Measurements from ENCODE around the gene GRAMD1B. TPM values are rescaled to one million over a fixed set of nuclear protein-coding genes. Genes with fewer than 3 reads are reported as not detected.

Gene GRAMD1B
- total RNA-seq, 1 donor from 2014 or later = 17.6 TPM

DNA sequence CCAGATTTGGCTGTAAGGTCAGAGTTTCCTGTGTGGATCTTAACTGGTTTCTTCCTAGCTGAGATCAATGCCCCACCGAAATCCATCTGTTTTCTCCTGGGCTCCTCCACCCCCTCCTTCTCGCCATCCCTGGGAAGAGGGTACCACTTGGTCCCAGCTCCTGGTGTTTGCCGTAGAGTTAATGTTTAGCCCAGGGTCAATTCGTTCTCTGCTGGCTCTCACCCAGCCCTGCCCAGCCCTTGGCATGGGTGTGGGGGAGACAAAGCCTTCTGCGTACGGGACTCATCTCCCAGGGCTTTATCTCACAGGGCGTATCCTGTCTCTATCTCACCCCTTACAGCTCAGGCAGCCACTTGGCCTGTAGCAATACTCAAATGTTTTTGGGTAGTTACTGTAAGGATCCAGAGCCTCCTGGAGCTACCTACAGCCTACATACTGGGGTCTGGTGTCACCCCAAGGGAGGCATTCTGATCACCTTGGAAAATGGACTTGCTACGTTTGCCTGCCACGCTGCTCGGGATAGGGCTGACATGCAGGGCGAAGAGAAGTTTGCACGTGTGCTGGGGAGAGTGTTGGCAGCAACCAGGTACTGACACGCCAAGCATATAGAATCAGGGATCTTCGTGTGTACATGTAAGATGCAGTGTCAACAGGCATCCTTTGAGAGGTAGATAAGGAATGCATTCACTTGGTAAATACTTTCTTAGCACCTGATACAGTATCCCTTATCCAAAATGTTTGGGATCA lies 158.2 kb downstream of the GRAMD1B start:
- DNase-seq (ENCODE audit: missing footprints) = no peak
- no peak for ATAC-seq
- intact Hi-C loops (cut with DNase I) = no loop called here

DNA sequence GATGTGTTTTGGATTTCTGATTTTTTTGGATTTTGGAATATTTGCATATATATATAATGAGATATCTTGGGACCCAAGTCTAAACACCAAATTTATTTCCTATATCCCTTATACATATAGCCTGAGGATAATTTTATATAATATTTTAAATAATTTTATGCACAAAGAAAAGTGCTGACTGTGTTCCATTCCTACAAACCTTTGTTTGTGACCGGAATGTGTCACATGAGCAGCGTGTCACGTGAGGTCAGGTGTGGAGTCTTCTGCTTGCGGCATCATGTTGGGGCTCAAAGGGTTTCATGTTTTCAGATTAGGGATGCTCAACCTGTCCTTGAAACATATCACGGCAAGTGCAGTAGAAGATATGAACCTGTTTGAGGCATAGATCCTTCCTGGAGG lies 158.8 kb downstream of the GRAMD1B start:
- no peak for DNase-seq (ENCODE audit: missing footprints)
- intact Hi-C loops (cut with DNase I) = no loop called here
- no peak for ATAC-seq

GRCh38 chr11:123590296-123590912 lies 160.3 kb downstream of the GRAMD1B start:
- intact Hi-C loops (cut with DNase I) = no loop called here
- ATAC-seq (no peak), DNase-seq (ENCODE audit: missing footprints) (no peak)

DNA sequence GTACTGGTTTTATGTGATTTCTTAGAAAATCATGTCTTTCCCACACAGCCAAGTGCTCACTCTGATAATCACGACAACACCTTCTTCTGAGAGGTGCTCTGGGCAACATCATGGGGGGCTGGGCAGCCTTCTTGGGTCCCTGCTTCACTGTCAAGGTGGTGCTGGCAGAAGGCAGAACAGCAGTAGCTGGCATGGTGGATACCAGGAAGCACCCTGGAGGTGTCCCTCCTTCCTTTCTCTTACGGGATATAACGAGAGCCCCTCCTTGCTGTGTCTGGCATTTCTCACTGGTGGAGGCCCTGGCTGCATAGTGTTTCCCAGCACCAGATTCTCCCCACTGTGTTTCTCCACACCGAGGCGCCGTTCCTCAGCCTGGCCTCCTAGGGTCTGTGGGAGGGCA lies 163.5 kb downstream of the GRAMD1B start:
- no peak for DNase-seq (ENCODE audit: missing footprints)
- intact Hi-C loops (cut with DNase I) = no loop called here
- ATAC-seq = no peak

- no peak for DNase-seq (ENCODE audit: missing footprints)
- no peak for ATAC-seq
- intact Hi-C loops (cut with DNase I) = no loop called here
Observed at GRCh38 chr11:123594188-123594901, 164.3 kb downstream of the GRAMD1B start.

DNA sequence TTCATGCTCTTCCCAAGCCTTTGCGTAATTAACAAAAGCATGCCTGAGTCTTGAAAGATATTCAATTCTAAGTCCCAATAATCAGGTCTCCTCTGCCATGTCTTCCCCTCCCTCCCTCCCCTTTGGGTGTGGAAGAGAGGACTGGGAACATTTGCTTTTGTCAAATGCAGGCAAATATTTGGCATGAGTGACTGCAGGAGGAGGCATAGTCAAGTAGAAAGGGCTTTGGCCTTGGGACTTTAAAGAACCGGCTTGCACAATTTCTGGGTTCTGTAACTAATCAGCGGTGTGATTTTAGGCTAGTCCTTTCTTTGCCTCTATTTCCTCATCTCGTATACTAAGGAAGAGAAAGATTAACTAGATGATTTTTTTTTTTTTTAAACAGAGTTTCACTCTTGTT lies 164.9 kb downstream of the GRAMD1B start:
- no peak for ATAC-seq
- intact Hi-C loops (cut with DNase I) = no loop called here
- DNase-seq (ENCODE audit: missing footprints) = no peak

GRCh38 chr11:123597859-123598258 lies 167.8 kb downstream of the GRAMD1B start:
- ATAC-seq (no peak), DNase-seq (ENCODE audit: missing footprints) (no peak)
- intact Hi-C loops (cut with DNase I) = no loop called here

DNA sequence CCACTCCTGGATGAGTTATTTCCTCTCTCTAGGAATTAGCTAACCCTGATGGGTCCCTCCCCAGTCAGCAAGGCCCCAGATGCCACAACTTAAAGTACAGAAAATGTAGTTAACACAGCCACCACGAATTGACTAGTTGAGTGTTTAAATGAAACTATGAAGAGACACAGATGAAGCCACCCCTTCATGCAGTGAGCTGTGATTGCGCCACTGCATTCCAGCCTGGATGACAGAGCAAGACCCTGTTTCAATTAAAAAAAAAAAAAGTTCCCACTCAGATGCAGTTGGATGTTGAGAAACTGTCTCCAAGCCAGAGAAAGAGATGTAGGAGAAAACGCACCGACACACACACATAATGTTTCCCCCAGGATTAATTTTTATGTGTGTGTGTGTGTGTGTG lies 171.1 kb downstream of the GRAMD1B start:
- ATAC-seq (no peak), DNase-seq (ENCODE audit: missing footprints) (no peak)
- intact Hi-C loops (cut with DNase I) = no loop called here

- ATAC-seq (no peak), DNase-seq (ENCODE audit: missing footprints) (no peak)
- intact Hi-C loops (cut with DNase I) = no loop called here
Observed at GRCh38 chr11:123601743-123602142, 171.7 kb downstream of the GRAMD1B start.

- intact Hi-C loops (cut with DNase I) = no loop called here
- DNase-seq (ENCODE audit: missing footprints) = no peak
- ATAC-seq = no peak
Observed at GRCh38 chr11:123603666-123604065, 173.6 kb downstream of the GRAMD1B start.

- intact Hi-C loops (cut with DNase I) = no loop called here
- ATAC-seq (no peak), DNase-seq (ENCODE audit: missing footprints) (no peak)
Observed at GRCh38 chr11:123607781-123608180, 177.7 kb downstream of the GRAMD1B start.

- DNase-seq (ENCODE audit: missing footprints) = no peak
- intact Hi-C loops (cut with DNase I) = no loop called here
- ATAC-seq = peak; percentile 21
Observed at GRCh38 chr11:123608371-123608770, 178.3 kb downstream of the GRAMD1B start.

- intact Hi-C loops (cut with DNase I) = no loop called here
- DNase-seq (ENCODE audit: missing footprints) (no peak), ATAC-seq (peak; percentile 53)
Observed at GRCh38 chr11:123608945-123609344, 178.9 kb downstream of the GRAMD1B start.

- DNase-seq (ENCODE audit: missing footprints) (no peak), ATAC-seq (no peak)
- intact Hi-C loops (cut with DNase I) = no loop called here
Observed at GRCh38 chr11:123611698-123612097, 181.6 kb downstream of the GRAMD1B start.

- ATAC-seq (peak; percentile 97), DNase-seq (ENCODE audit: missing footprints) (peak; percentile 89)
- intact Hi-C loops (cut with DNase I) = no loop called here
Observed at GRCh38 chr11:123616505-123617198, 186.6 kb downstream of the GRAMD1B start.

DNA sequence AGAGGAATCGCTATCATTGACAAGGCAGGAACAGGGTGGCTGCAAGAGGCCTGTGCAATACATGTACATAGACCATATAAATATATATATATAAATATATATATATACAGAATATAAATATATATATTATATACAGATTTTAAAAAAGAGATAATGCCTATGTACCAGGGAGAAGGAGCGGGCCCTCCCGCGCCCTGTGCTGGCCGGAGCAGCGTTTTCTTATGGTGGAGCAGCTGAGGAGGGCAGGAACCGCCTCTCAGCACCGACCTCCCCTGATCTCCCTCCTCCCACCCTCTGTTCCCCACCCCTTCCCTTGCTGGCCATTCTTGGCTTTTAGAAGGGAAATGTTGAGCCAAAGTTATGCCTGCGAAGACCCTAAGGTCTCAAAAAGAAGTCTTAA lies 192.5 kb downstream of the GRAMD1B start:
- intact Hi-C loops (cut with DNase I) = no loop called here
- ATAC-seq = no peak

DNA sequence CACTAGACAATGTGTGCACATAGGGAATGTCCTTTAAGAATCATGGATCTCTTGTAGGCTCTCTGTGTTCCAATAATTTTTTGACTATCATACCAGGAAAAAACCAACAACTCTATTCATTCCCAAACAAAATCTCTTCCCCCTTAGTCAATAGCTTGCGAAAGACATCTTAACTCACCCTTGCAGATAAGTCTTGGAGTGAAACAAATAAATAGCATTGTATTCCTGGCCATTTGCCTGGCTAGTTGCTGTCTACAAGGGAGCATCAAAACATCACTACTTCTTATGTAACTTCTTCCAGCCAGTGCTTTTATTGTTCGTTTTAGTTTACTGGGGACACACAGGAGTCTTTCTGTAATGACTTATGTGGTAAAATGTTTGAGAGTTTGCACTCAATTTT lies 194.9 kb downstream of the GRAMD1B start:
- DNase-seq (ENCODE audit: missing footprints) = no peak
- intact Hi-C loops (cut with DNase I) = no loop called here
- no peak for ATAC-seq

More for the DNA sequence above, 192.5 kb downstream of the GRAMD1B start:
- no peak for DNase-seq (ENCODE audit: missing footprints)

DNA sequence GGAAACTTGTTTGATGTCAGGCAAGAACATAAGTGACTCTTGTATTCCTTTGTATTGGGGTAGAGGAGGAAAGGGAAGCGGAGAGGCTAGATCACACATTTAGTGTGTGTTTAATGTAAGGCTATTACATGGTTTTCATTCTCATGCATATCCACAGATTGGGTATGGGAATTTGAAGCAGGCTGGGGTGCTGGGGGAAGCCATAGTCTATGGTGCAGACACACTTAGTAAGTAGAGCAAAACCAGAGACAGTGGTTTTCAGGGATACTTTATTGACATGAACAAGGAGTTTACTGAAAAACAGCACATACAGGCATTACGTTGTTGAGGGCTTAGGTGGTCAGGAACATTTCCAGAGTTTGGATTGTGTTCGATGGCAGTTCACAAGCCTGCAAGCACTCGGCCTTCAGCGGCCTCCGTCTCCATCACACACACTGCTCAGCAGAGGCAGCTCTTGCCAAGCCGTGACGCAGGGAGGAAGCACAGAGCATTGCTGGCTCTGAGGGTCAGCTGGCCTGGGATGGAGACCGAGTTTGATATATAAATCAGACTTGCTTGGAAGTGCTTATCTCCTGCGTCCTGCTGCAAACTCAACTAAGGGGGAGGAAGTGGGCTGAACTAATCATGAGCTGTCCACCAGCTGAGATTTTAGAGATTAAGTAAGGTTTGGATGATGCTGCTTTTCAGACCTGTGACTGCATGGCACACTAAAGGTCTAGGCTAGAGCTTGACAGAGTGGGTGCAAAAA lies 199.0 kb downstream of the GRAMD1B start:
- intact Hi-C loops (cut with DNase I) = no loop called here
- ATAC-seq (peak; percentile 78), DNase-seq (ENCODE audit: missing footprints) (peak; percentile 85)

GRCh38 chr11:123630126-123630608 lies 200.1 kb downstream of the GRAMD1B start:
- intact Hi-C loops (cut with DNase I) = no loop called here
- peak; percentile 49 for ATAC-seq
- no peak for DNase-seq (ENCODE audit: missing footprints)

Data from Right ventricle myocardium inferior (tissue), 1 donor.